Mesothelial cell of epicardium (in vitro differentiated cells): ENCODE data around the gene RAB35. TPM values are rescaled to one million over a fixed set of nuclear protein-coding genes. Genes with fewer than 3 reads are reported as not detected.

Experiments used
- DNase-seq, 2 experiments: peaks; one replicate each; pipeline ENCODE4 v3.0.0; 2021; ENCODE audit warnings: low spot score in 2 of 2; ENCODE audit not compliant: unreplicated experiment in 2 of 2
- H3K27ac Mint-ChIP-seq: 2 replicates; pipeline ENCODE4 v1.8.0; 2021; ENCODE audit warnings: mixed read lengths
- H3K27me3 Mint-ChIP-seq: 2 replicates; pipeline ENCODE4 v1.8.0; 2021; ENCODE audit warnings: low read depth, mixed read lengths
- H3K36me3 Mint-ChIP-seq: 2 replicates; pipeline ENCODE4 v1.8.0; 2021; ENCODE audit warnings: mixed read lengths
- H3K4me1 Mint-ChIP-seq: 2 replicates; pipeline ENCODE4 v1.8.0; 2021; ENCODE audit warnings: mixed read lengths
- H3K4me3 Mint-ChIP-seq: 2 replicates; pipeline ENCODE4 v1.8.0; 2021; ENCODE audit warnings: mild to moderate bottlenecking, moderate library complexity, mixed read lengths
- H3K9me3 Mint-ChIP-seq: 2 replicates; pipeline ENCODE4 v1.8.0; 2021; ENCODE audit warnings: mixed read lengths
- total RNA-seq: library from RNA; stranded (reverse); gene quantifications from 3 replicates; pipeline ENCODE4 v1.2.1, GENCODE V29; 2021
- TF ChIP-seq, protein P1 (sequence below): fragments of 200-600 bp; sonication (generic); IDR thresholded peaks from one replicate; pipeline ENCODE4 v1.5.0; 2021; ENCODE audit warnings: antibody characterized with exemption; ENCODE audit not compliant: unreplicated experiment

RAB35 gene
- total RNA-seq, 1 donor from 2014 or later = 36.5 TPM

DNA sequence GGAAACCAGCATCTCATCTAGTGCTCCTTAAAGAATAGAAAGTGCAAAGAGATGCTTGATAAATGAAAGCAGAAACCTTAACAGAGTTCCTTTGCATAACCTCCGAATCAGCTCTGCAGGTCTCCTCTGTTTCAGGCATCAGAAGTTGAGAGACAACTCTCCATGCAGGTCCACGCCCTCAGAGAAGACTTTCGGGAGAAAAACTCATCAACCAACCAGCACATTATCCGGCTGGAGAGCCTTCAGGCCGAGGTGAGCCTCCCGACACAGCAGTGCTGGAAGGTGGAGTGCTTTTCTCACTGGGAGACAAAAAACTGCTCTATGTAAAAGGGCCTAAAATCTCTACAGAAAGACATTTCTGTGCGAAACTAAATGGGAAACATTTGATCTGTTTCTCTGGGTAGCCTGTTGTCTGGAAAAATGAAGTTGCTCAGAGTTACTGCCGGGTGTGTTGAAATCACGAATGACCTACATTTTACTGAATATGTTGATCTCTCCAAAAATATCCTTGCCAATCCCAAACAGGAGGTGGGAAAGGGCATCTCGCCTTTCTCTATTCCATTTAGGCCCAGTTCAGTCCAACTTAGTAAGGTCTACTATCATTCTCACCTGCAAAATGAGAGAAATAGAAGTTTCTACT lies 54.9 kb downstream of the RAB35 start:
- no peaks in the 10 kb centered on the region for H3K27me3 Mint-ChIP-seq
- no peak overlapping the region for H3K4me3 Mint-ChIP-seq
- H3K36me3 Mint-ChIP-seq = no peaks in the 10 kb centered on the region
- no peaks in the 10 kb centered on the region for H3K9me3 Mint-ChIP-seq
- DNase-seq = no peak
- peak overlapping the region; percentile 95 for H3K27ac Mint-ChIP-seq
- TF ChIP-seq, protein P1, sequence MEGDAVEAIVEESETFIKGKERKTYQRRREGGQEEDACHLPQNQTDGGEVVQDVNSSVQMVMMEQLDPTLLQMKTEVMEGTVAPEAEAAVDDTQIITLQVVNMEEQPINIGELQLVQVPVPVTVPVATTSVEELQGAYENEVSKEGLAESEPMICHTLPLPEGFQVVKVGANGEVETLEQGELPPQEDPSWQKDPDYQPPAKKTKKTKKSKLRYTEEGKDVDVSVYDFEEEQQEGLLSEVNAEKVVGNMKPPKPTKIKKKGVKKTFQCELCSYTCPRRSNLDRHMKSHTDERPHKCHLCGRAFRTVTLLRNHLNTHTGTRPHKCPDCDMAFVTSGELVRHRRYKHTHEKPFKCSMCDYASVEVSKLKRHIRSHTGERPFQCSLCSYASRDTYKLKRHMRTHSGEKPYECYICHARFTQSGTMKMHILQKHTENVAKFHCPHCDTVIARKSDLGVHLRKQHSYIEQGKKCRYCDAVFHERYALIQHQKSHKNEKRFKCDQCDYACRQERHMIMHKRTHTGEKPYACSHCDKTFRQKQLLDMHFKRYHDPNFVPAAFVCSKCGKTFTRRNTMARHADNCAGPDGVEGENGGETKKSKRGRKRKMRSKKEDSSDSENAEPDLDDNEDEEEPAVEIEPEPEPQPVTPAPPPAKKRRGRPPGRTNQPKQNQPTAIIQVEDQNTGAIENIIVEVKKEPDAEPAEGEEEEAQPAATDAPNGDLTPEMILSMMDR = no peak
- peaks cover 44% of the 10 kb centered on the region for H3K4me1 Mint-ChIP-seq

DNA sequence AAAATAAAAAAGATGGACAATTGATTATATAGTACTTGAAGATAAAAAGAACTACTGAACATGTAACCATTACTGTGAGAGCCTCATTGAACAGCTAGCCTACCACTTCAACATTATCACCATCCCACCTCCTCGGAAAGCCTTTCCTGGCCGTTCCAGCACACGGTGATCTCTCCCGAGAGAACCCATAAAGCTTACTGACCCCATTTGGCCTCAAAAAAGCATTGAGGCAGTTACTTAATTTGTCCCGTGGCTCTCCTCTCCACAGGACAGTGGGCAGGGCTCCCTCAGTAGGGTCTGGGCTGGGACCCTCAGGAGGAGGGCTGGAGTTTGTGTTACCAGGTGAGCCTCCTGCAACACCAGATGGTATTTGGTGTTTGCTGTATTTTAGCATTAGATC lies 55.8 kb downstream of the RAB35 start:
- no peak for DNase-seq
- TF ChIP-seq, protein P1 = no peak
- peaks cover 36% of the 10 kb centered on the region for H3K4me1 Mint-ChIP-seq
- H3K4me3 Mint-ChIP-seq = no peak overlapping the region
- no peaks in the 10 kb centered on the region for H3K9me3 Mint-ChIP-seq
- H3K36me3 Mint-ChIP-seq = no peaks in the 10 kb centered on the region
- no peak overlapping the region for H3K27ac Mint-ChIP-seq
- no peaks in the 10 kb centered on the region for H3K27me3 Mint-ChIP-seq

DNA sequence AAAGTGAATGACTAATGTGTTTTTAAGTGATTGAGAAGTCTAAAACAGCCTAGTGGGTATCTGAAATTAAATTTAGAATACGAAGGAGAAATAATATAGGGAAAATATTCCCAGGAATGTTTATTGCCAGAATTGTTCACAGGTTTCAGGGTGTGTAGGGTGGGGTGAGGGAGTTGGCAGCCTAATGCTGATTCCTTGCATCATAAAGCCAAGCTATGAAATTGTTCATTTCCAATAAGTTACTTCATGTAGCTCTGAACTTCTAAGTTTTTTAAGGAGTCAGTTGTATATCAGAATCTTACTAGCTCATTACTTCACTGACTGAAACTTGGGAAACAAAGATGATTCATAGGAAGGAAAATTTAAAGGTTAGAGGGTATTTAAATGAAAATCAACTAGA lies 56.4 kb downstream of the RAB35 start:
- H3K4me3 Mint-ChIP-seq = no peak overlapping the region
- TF ChIP-seq, protein P1 = no peak
- peak overlapping the region; percentile 12 for H3K27ac Mint-ChIP-seq
- no peaks in the 10 kb centered on the region for H3K36me3 Mint-ChIP-seq
- H3K9me3 Mint-ChIP-seq = no peaks in the 10 kb centered on the region
- H3K27me3 Mint-ChIP-seq = no peaks in the 10 kb centered on the region
- peaks cover 33% of the 10 kb centered on the region for H3K4me1 Mint-ChIP-seq
- DNase-seq = no peak

DNA sequence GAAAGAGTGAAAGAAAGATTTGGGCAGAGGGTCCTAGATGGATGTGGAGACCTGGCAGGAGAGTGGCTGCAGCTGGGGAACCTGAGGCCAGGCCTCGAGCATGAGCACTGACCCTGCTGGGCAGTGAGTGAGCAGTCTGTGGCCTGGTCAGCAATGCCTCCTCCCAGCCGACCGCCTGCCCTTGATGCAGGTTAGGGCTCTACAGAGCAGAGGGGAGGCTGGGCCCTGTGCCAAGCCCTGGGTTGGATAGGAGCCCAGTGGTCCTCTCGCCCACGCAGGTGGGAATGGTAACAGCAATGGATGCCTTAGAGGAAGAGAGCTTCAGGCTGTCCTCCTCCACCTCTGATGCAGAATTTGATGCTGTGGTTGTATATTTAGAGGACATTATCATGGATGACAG lies 59.8 kb downstream of the RAB35 start:
- Mint-ChIP-seq H3K36me3 (peaks cover 2% of the 10 kb centered on the region), H3K4me1 (peaks cover 7% of the 10 kb centered on the region), H3K9me3 (peaks cover 5% of the 10 kb centered on the region), H3K27me3 (no peaks in the 10 kb centered on the region), H3K4me3 (no peak overlapping the region), H3K27ac (no peak overlapping the region)
- DNase-seq = no peak
- TF ChIP-seq, protein P1 = no peak

DNA sequence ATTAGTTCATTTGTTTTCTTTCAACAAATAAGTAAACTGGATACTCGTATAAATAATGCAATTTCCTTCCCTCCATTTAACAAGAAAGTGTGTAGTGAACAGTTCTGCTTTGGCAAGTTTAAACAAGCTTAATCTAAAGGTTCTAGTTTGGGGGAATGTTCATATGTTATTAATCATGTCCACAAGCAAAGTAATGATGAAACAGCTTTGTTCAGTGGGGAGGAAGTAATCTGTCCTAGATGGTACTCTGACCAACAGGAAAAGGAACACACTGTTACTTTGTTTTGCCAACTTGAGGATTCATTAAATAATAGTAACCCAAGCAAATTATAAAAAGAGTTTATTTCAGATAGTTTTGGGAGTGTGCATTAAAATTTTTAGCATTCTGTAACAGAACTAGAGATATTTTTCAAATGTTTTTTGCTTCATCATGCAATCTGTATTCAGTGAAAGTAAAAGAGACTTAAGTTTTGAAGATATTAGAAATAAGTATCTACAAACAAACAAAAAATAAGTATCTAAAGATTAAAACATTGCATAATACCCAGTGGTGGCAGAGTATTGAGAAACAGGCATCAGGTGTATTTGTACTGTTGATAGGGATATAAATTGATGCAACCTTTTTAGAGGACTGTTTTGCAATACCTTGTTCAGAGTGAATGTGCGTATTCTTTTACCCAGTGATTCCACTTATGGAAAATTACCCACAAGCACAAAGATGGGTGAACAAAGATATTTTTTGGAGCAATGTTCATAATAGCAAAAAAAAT lies 61.1 kb downstream of the RAB35 start:
- Mint-ChIP-seq H3K36me3 (peaks cover 2% of the 10 kb centered on the region), H3K27ac (peak overlapping the region; percentile 56), H3K9me3 (peaks cover 9% of the 10 kb centered on the region), H3K4me1 (peaks cover 7% of the 10 kb centered on the region), H3K4me3 (no peak overlapping the region), H3K27me3 (no peaks in the 10 kb centered on the region)
- no peak for DNase-seq
- TF ChIP-seq, protein P1 = no peak
